Measurements from ENCODE around the gene CD9. TPM values are rescaled to one million over a fixed set of nuclear protein-coding genes. Genes with fewer than 3 reads are reported as not detected.
"Not testable (repeated sequence)": the region's sequence is repeated elsewhere in the genome, so short reads cannot be mapped to it uniquely, and the experiment has no call there.

CD9 gene
- polyA plus RNA-seq, 6 donors from 2014 or later = 32.7 to 186 (median 69.9) TPM

- H3K9me3 Mint-ChIP-seq, DNase-seq, H3K36me3 Mint-ChIP-seq: not testable (repeated sequence)
- peaks cover 0 to 12% (median 0%) of the 10 kb centered on the region in 3 donors for H3K27me3 Mint-ChIP-seq
- H3K27ac Mint-ChIP-seq = peak overlapping the region in 1 of 6 donors; percentile 31
- H3K4me3 Mint-ChIP-seq = peak overlapping the region in 1 of 8 donors; percentile 55
- peak in 1 of 2 donors; percentile 81 for ATAC-seq (ENCODE audit: low read depth in 2 of 2)
- peaks cover 27 to 76% (median 28%) of the 10 kb centered on the region in 3 donors for H3K4me1 Mint-ChIP-seq
Measured at GRCh38 chr12:6209428-6209827, 9.2 kb downstream of the CD9 start.

DNA sequence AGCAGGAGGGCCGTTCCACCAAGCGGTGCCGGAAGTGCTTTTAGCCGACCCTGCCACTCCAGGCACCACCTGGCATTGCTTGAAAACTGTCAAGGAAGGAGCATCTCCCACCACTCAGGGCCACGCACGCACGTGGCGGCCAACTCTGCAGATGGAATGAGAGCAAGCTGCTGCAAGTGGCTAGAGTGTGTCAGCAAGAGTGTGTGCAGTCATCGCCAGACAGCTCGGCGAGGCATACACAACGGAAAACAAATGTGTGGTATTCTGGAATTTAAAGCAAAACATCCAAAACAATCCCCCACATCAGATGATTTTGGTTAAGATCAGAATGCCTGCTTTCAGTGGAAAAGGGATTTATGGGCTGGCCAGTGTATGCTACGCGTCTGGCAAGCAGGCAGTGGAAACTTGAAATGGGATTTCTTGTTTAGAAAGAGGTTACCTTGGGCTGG is 11.2 kb downstream of the CD9 start:
- no peaks in the 10 kb centered on the region for H3K36me3 Mint-ChIP-seq
- H3K9me3 Mint-ChIP-seq = no peaks in the 10 kb centered on the region
- peak overlapping the region in 1 of 6 donors; percentile 57 for H3K27ac Mint-ChIP-seq
- H3K4me3 Mint-ChIP-seq = peak overlapping the region in 3 of 8 donors; percentile 29 to 44 (median 38)
- DNase-seq = no peak
- no peak for ATAC-seq (ENCODE audit: low read depth in 2 of 2)
- H3K27me3 Mint-ChIP-seq = peaks cover 0 to 4% (median 0%) of the 10 kb centered on the region in 3 donors
- peaks cover 20 to 77% (median 24%) of the 10 kb centered on the region in 3 donors for H3K4me1 Mint-ChIP-seq

- Mint-ChIP-seq H3K4me1 (peaks cover 20 to 75% (median 24%) of the 10 kb centered on the region in 3 donors), H3K36me3 (no peaks in the 10 kb centered on the region), H3K9me3 (no peaks in the 10 kb centered on the region), H3K27ac (no peak overlapping the region), H3K27me3 (peaks cover 0 to 8% (median 0%) of the 10 kb centered on the region in 3 donors), H3K4me3 (peak overlapping the region in 1 of 8 donors; percentile 26)
- DNase-seq (no peak), ATAC-seq (ENCODE audit: low read depth in 2 of 2) (no peak)
Measured at GRCh38 chr12:6212086-6212485, 11.9 kb downstream of the CD9 start.

DNA sequence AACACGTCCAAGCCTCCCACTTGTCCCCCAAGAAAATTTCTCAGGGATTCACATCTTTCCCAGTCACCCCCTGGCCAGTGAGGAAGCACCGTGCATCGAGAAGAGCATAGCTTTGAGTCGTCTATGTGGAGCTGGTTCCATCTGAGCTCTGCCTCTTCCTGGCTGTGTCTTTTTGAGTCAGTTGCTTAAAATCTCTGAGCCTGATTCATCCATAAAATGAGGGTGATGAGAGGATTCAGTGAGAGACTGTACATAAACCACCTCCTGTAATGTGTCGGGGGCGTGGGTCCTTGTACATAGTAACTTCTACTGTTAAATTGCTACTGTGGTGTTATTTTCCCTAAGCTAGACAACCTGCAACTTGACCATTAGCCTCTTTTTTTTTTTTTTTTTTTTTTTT is 13.8 kb downstream of the CD9 start:
- peaks cover 0 to 8% (median 0%) of the 10 kb centered on the region in 3 donors for H3K27me3 Mint-ChIP-seq
- no peak overlapping the region for H3K4me3 Mint-ChIP-seq
- peaks cover 24 to 91% (median 24%) of the 10 kb centered on the region in 3 donors for H3K4me1 Mint-ChIP-seq
- no peaks in the 10 kb centered on the region for H3K36me3 Mint-ChIP-seq
- ATAC-seq (ENCODE audit: low read depth in 2 of 2) (no peak), DNase-seq (no peak)
- no peaks in the 10 kb centered on the region for H3K9me3 Mint-ChIP-seq
- peak overlapping the region in 1 of 6 donors; percentile 54 for H3K27ac Mint-ChIP-seq

DNA sequence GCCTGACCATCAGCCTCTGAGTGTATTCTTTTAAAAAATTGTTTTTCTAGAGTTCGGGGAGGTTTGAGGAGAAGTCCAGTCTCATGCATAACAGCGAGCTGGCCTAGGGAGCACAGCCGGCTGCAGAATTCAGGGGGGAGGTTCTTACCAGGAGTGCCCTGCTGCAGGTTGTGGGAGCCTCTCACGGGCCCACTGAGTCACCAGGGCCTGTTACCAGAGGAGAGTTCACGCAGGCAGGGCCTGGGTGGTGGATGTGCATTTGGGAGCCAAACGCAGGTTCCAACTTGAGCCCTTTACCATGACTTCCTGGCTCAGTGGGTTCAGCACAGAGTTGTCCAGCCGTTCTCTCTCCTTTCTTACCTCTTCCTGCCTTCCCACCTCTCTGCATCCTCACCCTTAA is 14.4 kb downstream of the CD9 start:
- Mint-ChIP-seq H3K4me3 (no peak overlapping the region), H3K4me1 (peaks cover 21 to 87% (median 24%) of the 10 kb centered on the region in 3 donors), H3K9me3 (no peaks in the 10 kb centered on the region), H3K27ac (peak overlapping the region in 1 of 6 donors; percentile 86), H3K36me3 (no peaks in the 10 kb centered on the region), H3K27me3 (peaks cover 0 to 8% (median 0%) of the 10 kb centered on the region in 3 donors)
- DNase-seq (no peak), ATAC-seq (ENCODE audit: low read depth in 2 of 2) (no peak)

DNA sequence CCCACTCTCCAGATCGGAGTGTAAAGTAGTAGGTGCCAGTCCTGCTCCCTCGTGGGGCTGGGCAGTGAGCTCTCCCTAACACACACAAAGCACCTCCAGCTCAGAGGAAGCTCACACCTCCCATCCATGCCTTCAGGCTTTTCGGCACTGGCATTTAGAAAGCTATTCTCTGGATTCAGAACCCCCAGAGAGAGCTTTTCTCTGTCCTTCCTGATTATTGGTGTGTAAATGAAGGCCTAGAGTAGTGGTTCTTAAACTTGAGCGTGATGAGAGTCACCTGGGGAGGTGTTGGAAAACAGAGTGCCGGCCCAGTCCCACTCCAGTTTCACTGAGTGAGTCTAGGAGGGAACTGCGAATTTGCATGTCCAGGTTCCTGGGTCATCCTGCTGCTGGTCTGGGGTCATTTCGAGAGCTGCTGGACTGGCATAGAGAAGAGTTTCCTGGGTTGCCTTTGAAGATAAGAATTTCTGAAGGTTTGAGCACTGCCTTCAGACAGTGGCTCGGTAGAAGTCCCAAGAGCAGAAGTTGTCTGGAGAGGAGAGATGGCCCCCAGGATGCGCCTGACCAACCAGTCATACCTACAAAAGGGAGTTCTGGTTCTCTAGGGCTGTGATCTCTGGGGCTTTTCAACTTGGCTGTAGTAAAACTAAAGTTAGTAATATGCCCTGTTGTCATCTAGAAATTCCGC is 15.1 kb downstream of the CD9 start:
- Mint-ChIP-seq H3K9me3 (no peaks in the 10 kb centered on the region), H3K4me1 (peaks cover 18 to 87% (median 22%) of the 10 kb centered on the region in 3 donors), H3K4me3 (peak overlapping the region in 1 of 8 donors; percentile 17), H3K27me3 (peaks cover 0 to 8% (median 0%) of the 10 kb centered on the region in 3 donors), H3K36me3 (no peaks in the 10 kb centered on the region), H3K27ac (peak overlapping the region in 3 of 6 donors; percentile 72 to 88 (median 86))
- DNase-seq (no peak), ATAC-seq (ENCODE audit: low read depth in 2 of 2) (no peak)

DNA sequence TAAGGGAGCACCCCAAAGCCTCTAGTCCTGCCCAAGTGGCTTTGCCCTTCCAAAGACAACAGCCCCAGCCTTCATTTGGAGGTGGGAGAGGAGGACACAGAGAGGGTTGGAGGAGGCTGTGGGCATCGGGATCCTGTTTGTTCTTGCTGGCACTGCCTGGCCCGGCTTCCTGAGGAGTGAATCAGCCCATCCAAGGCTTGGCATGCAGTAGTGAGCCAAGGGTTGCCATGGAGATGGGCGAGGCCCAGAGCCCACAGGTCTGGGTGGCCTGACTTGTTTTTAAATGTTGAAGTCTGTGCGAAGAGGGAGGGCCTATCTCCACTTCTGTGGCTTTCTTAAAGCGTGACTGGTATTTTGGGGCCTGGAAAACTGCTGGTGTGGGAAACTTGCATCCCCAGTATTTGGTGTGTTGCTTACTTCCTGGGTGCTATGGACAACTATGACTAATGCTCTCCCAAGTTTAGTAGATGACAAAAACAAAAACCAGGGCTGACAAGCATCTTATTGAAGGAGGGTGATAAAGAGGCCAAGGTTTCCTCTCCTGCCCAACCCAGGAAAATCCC is 15.8 kb downstream of the CD9 start:
- peaks cover 12 to 85% (median 19%) of the 10 kb centered on the region in 3 donors for H3K4me1 Mint-ChIP-seq
- no peak for ATAC-seq (ENCODE audit: low read depth in 2 of 2)
- H3K36me3 Mint-ChIP-seq = no peaks in the 10 kb centered on the region
- H3K9me3 Mint-ChIP-seq = no peaks in the 10 kb centered on the region
- peak overlapping the region in 2 of 8 donors; percentile 12 to 29 for H3K4me3 Mint-ChIP-seq
- H3K27ac Mint-ChIP-seq = peak overlapping the region in 2 of 6 donors; percentile 72 to 88
- H3K27me3 Mint-ChIP-seq = peaks cover 0 to 8% (median 0%) of the 10 kb centered on the region in 3 donors
- DNase-seq = no peak

GRCh38 chr12:6216581-6216980 is 16.4 kb downstream of the CD9 start:
- no peak overlapping the region for H3K4me3 Mint-ChIP-seq
- H3K9me3 Mint-ChIP-seq = no peaks in the 10 kb centered on the region
- peak overlapping the region in 2 of 6 donors; percentile 43 to 79 for H3K27ac Mint-ChIP-seq
- peaks cover 0 to 8% (median 0%) of the 10 kb centered on the region in 3 donors for H3K27me3 Mint-ChIP-seq
- ATAC-seq (ENCODE audit: low read depth in 2 of 2) (no peak), DNase-seq (no peak)
- H3K4me1 Mint-ChIP-seq = peaks cover 8 to 79% (median 15%) of the 10 kb centered on the region in 3 donors
- no peaks in the 10 kb centered on the region for H3K36me3 Mint-ChIP-seq

- no peaks in the 10 kb centered on the region for H3K36me3 Mint-ChIP-seq
- no peak for ATAC-seq (ENCODE audit: low read depth in 2 of 2)
- H3K4me1 Mint-ChIP-seq = peaks cover 0 to 60% (median 15%) of the 10 kb centered on the region in 3 donors
- H3K27me3 Mint-ChIP-seq = peaks cover 0 to 4% (median 0%) of the 10 kb centered on the region in 3 donors
- H3K27ac Mint-ChIP-seq = peak overlapping the region in 1 of 6 donors; percentile 29
- H3K9me3 Mint-ChIP-seq = no peaks in the 10 kb centered on the region
- no peak for DNase-seq
- H3K4me3 Mint-ChIP-seq = peak overlapping the region in 1 of 8 donors; percentile 3
Measured at GRCh38 chr12:6218347-6218925, 18.2 kb downstream of the CD9 start.

DNA sequence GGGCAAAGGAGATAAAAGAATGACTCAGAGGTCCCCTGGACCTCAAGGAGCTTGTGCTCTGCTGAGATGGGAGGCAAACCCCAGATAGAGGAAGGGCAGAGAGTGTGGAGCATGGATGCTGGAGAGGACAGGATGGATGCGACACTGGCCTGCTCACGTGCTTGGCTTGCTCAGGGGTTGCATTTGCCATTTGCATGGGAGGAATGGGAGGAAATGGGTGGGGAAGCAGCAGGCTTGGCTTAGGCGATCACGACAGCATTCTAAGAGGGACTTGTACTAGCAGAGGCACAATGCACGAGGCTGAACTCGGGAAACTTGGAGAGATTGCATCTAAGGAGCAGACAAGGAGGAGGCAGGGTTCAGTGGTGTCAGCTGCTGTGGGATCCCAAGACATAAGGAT is 19.8 kb downstream of the CD9 start:
- DNase-seq (no peak), ATAC-seq (ENCODE audit: low read depth in 2 of 2) (no peak)
- no peaks in the 10 kb centered on the region for H3K36me3 Mint-ChIP-seq
- peaks cover 0 to 4% (median 0%) of the 10 kb centered on the region in 3 donors for H3K27me3 Mint-ChIP-seq
- no peak overlapping the region for H3K27ac Mint-ChIP-seq
- no peaks in the 10 kb centered on the region for H3K9me3 Mint-ChIP-seq
- peaks cover 11 to 62% (median 23%) of the 10 kb centered on the region in 3 donors for H3K4me1 Mint-ChIP-seq
- H3K4me3 Mint-ChIP-seq = no peak overlapping the region

- H3K9me3 Mint-ChIP-seq = no peaks in the 10 kb centered on the region
- H3K27me3 Mint-ChIP-seq = peaks cover 0 to 4% (median 0%) of the 10 kb centered on the region in 3 donors
- peaks cover 21 to 59% (median 26%) of the 10 kb centered on the region in 3 donors for H3K4me1 Mint-ChIP-seq
- no peak overlapping the region for H3K4me3 Mint-ChIP-seq
- H3K36me3 Mint-ChIP-seq = no peaks in the 10 kb centered on the region
- ATAC-seq (ENCODE audit: low read depth in 2 of 2) (no peak), DNase-seq (no peak)
- peak overlapping the region in 1 of 6 donors; percentile 80 for H3K27ac Mint-ChIP-seq
Measured at GRCh38 chr12:6221146-6221545, 20.9 kb downstream of the CD9 start.

DNA sequence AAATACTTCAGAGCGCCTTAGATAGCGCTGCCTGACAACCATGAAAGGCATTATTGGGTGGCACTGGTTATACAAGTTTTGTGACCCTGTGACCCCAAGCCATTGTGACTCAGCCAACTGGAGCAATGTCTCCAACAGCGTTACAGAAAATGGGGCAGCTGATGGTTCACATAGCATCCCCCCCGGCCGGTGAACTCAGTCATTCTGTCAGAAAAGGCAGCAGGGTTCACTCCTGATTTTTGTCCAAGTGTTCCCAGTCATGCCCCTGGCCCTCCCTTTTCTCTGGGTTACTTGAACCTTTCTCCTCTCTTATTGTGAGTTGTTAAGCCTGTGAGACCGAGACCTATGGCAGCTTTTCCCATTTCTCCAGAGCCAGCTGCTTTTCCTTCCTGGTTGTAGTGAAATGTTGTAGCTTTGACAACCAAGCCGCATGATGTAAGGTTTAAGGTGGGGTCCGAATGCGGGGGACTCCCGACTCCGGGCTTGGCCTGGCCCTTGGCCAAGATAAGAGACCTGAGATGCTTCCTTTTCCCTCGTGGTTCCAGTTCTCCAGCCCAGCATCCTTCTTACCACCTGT is 22.0 kb downstream of the CD9 start:
- Mint-ChIP-seq H3K27ac (peak overlapping the region in 2 of 6 donors; percentile 44 to 69), H3K9me3 (no peaks in the 10 kb centered on the region), H3K36me3 (no peaks in the 10 kb centered on the region), H3K4me3 (no peak overlapping the region), H3K4me1 (peaks cover 26 to 58% (median 31%) of the 10 kb centered on the region in 3 donors), H3K27me3 (no peaks in the 10 kb centered on the region)
- ATAC-seq (ENCODE audit: low read depth in 2 of 2) (no peak), DNase-seq (no peak)

DNA sequence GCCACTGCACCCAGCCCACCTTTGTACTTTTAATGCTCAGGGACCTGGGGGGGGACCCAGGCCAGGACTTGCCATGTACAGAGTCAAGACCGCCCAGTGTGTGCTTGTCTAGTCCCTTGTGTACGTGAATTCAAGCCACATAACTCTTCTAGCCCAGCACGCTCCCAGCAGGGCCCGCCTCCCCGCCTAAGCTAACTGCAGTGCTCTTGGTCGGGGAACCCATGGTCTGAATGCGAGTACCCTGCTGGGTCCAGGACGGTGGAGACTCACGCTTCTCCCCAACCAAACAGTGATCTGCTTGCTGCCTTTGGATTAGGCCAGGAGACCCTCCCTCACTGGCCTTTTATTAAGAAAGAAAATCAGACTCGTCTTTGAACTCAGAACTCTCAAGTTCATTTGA is 23.3 kb downstream of the CD9 start:
- Mint-ChIP-seq H3K27me3 (no peaks in the 10 kb centered on the region), H3K36me3 (no peaks in the 10 kb centered on the region), H3K4me3 (peak overlapping the region in 2 of 8 donors; percentile 6 to 16), H3K4me1 (peaks cover 26 to 44% (median 27%) of the 10 kb centered on the region in 3 donors), H3K9me3 (no peaks in the 10 kb centered on the region), H3K27ac (no peak overlapping the region)
- ATAC-seq (ENCODE audit: low read depth in 2 of 2) (no peak), DNase-seq (no peak)

Measured in naive B cell (primary cell).